GM04504 (cell line): ENCODE measurements around the gene PCP2.

Experiments used
- DNase-seq: peaks from one replicate; pipeline ENCODE4 v3.0.0-alpha.2; 2012; ENCODE audit warnings: low read depth

PCP2 gene

DNA sequence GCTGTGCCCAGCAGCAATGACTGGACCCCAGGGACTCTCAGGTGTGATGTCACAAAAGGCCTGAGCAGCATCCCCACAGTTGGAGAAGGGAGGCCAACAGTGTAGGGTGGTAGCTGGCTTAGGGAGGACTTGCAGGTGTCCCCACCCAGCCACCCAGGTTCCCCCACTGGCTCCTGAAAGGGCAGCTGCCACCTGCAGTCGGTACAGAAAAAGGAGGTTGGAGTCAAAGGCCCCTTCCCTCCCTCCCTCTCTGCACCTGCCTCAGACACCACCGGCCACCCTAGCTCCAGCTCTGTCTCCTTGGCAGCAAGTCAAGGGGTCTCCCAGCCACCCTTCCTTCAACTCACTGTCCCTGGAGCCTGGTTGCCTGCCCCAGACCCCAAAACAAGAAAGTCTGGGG, at the start of gene PCP2:
Gene PCP2, minus strand, starts transcription at position 22 of the 400 bp plus-strand sequence. CDS start 262 bp downstream, outside the sequence.
- no peak for DNase-seq

DNA sequence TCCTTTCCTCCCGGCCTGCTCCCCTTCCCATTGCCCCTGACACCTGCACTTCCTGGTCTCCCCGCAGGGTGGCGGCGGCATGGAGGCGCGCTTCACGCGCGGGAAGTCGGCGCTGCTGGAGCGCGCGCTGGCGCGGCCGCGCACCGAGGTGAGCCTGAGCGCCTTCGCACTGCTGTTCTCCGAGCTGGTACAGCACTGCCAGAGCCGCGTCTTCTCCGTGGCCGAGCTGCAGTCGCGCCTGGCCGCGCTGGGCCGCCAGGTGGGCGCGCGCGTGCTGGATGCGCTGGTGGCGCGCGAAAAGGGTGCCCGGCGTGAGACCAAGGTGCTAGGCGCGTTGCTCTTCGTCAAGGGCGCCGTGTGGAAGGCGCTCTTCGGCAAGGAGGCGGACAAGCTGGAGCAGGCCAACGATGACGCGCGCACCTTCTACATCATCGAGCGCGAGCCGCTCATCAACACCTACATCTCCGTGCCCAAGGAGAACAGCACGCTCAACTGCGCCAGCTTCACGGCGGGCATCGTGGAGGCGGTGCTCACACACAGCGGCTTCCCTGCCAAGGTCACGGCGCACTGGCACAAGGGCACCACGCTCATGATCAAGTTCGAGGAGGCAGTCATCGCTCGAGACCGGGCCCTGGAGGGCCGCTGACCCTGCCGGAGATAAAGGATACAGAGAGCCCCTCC, 48.8 kb upstream of the PCP2 start:
- DNase-seq: no peak

DNA sequence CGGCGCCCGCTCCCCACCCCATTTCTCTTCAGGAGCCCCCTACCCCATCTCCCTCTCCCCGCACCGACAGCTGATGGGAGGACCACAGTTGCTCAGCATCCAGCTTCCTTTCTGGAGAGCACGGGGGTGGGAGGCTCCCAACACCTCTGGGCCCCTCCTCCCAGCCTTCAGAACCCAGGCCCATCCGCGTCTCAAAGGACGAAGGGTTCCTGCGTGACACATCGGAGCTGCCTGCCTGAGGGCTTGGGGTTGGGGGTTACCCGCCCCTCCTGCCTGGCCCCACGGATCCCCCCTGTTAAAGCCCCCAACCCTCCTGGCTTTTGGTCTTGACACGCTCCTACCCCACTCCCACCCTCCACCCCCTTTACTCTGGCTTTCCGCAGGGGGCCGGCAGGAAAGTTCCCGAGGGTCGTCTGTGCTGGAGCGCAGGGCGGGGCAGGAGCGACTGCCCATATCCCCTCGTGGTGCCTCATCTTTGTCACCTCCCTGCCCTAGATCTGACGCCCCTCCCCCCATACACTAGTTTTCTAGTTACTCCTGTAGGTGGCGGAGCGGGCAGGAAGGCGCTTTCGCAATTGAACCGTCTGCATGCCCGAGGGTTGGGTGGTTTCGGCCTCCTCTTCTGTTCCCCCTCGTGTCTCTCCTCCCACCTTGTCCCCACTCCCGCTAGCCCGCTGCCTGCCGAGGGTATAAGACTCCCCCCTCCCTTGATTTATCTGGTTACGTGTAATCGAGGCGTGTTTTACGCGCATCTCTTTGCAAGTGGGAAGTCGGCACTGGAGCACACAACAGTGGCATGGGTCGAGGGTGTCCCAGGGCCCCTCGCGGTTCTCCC, 48.0 kb upstream of the PCP2 start:
- peak; percentile 46 for DNase-seq

DNA sequence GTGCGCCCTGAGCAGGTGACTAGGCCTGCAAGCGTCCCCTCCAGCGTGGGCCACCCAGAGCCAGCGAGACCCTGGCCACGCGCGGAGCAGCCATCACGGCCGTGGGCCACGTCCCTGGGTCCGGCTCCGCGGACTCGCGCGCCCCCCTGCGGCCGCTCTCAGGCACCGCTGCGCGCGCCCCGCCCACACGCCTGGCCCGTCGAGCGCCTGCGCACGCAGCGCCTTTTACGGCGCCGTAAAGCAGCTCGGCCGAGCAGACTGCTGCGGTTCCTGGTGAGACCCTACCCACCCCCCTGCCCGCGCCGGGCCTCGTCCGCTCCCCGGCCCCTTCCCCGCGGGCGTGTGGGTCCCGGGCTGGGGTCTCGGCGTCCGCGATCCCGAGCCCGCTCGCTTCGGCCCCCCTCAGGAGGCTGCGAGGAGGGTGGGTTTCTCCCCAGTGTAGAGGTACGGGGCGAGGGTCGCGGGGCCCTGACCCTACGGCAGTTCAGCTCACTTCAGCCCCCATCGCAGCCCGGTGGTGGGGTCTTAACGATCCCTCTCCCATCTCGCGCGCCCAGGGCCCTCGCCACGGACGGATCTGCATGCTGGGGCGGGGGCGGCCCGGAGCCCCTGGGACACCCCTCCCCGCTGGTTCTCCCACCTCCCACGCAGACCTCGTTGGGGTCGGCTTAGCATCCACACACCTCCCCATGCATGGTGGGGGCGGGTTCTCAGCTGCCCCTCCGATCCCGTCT, 47.3 kb upstream of the PCP2 start, which contains the start of gene TRAPPC5:
Gene TRAPPC5, plus strand, starts transcription at position 228 of the 734 bp plus-strand sequence. CDS start 1,421 bp downstream, outside the sequence.
- DNase-seq: peak; percentile 44

DNA sequence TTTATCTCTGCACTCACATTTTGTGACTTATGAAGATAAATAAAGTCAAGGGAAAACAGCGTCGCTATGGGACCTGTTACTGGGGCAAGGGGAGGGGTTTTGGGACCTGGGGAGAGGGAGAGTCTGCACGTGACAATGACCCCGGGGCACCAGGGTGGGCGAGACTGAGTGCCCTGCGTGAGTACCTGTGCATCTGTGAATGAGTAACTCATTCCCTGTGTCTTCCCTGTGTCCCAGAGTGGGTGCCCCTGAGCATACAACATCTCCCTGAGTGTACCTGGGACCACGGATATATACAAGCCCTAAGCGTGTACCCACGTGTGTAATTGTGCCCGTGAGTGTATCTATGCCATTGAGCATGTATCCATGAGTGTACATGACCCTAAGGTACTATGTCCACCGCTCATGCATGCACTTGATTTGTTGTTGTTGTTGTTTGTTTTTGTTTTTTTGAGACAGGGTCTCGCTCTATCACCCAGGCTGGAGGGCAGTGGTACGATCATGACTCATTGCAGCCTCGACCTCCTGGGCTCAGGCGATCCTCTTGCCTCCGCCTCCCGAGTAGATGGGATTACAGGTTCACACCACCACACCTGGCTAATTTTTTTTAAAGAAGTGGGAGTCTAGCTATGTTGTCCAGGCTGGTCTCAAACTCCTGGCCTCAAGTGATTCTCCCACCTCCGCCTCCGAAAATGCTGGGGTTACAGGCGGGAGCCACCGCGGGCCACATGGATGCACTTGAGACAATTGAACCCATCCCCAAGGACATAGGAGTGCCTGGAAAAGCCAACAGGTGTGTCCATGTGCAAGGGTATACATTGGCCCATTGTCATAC, 46.5 kb upstream of the PCP2 start:
- no peak for DNase-seq

DNA sequence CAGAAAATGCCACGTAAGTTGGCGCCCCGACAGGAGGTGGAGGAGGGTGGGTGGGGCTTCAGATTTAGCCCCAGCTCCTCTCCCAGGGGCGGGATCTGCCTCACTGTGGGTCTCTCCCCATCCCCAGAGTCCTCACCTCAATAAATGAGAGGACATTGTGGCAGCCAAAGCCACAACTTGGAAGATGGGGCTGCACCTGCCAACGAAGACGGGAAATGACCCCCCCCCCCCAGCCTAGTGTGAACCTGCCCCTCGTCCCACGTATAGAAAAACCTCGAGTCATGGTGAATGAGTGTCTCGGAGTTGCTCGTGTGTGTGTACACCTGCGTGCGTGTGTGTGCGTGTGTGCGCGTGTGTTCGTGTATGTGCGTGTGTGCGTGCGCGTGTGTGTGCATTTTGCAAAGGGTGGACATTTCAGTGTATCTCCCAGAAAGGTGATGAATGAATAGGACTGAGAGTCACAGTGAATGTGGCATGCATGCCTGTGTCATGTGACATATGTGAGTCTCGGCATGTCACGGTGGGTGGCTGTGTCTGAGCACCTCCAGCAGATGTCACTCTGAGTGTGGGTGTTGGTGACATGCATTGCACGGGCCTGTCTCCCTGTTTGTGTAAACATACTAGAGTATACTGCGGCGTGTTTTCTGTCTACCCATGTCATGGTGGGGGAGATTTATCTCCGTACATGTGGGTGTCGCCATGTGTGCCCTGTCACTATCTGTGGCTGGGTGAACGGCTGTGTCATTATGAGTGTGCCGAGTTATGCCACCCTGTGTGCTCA, 45.6 kb upstream of the PCP2 start:
- no peak for DNase-seq

DNA sequence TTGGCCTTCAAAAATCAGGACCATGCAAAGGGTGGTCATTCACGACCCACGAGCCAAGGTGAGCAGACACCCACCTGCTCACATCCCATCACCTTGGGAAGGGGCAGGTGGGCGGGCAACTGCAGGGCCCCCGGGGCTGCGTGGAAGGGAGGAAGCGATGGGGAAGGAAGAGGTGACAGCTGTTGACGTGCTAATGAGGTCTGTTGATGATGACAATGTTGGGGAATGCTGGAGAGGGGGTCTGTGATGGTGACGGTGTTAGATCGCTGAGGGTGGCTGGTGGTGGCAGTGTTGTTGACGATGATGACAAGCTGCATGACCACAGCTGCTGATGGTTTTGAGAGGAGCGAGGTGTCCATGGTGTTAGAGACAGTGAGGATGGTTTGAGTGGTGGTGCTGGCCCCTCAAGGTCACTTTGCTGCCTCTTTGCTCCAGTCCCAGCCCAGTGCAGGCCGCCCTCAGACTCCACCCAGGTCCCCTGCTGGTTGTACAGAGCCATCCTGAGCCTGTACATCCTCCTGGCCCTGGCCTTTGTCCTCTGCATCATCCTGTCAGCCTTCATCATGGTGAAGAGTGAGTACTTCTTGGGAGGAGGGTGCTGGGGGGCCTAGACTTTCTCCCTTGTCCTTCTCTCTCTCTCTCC, 44.3 kb upstream of the PCP2 start:
- no peak for DNase-seq

DNA sequence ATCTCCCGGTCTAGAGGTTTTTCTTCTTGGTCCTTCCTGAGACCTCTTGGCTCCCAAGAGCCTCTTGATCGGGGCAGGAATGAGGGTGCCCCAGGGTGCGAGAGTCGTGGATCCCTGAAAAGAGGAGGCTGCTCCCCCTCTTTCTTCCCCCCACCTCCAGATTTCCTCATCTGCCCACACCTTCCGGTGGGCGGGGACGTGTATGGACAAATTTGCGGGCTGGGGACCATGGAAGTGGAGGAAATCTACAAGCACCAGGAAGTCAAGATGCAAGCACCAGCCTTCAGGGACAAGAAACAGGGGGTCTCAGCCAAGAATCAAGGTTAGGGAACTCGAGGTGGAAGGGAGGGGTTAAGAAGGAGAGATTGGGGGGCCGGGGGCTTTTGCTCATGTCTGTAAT, 43.3 kb upstream of the PCP2 start, which contains the start of gene MCEMP1:
Gene MCEMP1, plus strand, starts transcription at position 237 of the 400 bp plus-strand sequence. Its CDS starts 31 bp downstream, at position 268.
- DNase-seq: no peak

DNA sequence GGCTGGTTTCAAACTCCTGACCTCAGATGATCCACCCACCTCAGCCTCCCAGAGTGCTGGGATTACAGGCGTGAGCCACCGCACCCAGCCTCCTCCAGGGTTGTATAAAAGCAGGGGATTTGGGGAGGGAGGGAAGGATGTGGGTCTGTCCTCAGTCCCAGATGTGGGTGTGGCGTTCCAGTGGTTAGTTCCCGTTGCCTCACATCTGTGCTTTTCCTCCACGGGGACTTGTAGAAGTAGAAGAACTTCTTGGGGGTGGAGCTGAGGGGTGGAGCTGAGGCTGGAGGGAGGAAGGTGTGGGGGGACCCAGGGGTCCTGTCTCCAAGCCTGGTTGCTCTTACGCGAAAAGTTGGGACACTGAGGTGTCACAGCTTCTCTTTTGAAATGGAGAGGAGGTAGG, 42.9 kb upstream of the PCP2 start:
- no peak for DNase-seq

DNA sequence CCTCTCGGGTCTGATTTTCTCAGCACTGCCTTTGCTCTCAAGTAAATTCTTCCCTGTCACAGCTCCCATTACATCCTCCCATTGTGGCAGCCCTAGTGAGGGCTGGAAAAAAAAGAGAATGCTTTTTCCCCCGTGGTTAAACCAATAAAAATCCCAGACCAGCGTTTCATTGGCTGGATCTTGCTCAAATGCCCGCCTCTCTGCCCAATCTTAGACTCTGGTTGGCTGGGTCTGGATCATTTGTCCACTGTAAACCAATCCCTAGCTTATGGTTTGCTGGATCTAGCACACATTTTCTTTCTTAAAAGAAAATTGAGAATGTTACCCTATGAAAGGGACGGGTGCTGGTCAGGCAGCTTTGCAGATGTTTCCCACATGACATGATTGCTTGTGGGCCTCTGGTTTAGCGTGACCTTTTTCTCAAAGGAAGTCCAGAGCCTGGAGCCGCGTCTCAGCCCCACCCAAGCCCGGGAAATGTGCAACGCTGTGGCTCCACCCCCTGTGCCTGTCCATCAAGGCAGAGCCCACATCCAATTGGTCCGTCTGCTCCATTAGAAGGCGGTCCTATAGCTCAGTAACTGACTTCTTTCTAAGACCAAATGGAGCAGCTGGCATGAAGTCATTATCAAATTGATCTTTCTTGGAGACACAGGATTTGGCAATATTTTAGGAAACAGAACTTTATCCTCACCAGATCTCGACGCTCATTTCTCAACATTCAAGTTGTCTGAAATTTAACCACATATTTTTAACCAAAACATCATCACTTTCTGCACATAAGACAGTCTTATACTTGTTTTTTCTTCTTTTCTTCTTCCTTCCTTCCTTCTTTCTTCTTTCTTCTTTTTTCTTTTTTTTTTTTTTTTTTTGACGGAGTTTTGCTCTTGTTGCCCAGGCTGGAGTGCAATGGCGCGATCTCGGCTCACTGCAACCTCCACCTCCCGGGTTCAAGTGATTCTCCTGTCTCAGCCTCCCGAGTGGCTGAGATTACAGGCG, 40.8 kb upstream of the PCP2 start:
- peak; percentile 46 for DNase-seq

DNA sequence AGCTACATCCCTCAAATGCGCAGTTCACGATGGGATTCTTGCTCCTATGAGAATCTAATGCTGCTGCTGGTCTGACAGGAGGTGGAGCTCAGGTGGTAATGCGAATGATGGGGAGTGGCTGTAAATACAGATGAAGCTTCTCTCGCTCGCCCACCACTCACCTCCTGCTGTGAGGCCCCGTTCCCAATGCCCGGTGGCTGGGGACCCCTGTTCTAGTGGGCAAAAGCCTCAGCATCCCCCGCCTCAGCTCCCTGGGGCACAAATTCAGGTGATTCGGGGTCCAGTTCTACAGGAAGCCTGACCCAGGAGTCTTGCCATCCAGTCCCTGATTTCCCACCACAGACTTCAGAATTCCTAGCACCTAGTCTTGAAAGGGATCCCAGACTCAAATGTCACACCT, 39.0 kb upstream of the PCP2 start:
- DNase-seq: no peak

DNA sequence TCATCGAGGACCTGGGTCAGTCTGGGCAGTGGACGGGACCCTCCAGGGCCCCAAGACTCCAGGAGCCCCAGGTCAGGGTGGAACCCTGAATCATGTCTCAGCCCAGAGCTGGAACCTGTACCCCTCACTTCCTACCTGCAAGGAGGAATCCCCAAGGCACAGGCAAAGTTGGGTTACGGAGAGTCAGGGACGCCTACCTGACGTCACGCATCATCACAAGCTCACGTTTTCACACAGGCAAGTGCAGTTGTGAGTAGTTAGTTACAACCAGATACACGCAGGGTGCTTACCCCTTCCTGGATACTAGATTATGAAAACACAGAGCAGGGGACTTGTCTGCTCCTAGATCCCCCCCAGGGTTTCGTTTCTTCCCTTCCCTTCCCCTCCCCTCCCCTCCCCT, 37.3 kb upstream of the PCP2 start:
- no peak for DNase-seq

DNA sequence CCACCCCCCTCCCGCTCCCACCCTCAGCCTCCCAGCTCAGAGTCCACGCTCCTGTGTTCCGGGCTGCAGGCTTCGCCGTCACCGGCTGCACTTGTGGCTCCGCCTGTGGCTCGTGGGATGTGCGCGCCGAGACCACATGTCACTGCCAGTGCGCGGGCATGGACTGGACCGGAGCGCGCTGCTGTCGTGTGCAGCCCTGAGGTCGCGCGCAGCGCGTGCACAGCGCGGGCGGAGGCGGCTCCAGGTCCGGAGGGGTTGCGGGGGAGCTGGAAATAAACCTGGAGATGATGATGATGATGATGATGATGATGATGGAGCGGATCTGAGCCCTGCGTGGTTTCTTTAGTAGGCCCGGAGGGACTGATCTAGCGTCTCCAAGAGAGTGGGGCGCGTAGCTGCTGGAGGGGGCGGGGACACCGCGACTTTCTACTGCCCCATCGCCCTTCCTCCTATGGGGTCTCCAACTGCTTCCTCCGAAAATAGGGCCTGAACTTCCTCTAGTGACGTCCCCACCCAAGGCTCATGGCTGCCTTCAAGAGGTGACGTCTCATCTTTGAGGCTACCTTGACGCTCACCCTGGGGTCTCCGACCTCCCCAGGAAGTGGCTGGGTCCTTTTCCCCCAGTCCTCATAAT, 36.7 kb upstream of the PCP2 start:
- DNase-seq: no peak

DNA sequence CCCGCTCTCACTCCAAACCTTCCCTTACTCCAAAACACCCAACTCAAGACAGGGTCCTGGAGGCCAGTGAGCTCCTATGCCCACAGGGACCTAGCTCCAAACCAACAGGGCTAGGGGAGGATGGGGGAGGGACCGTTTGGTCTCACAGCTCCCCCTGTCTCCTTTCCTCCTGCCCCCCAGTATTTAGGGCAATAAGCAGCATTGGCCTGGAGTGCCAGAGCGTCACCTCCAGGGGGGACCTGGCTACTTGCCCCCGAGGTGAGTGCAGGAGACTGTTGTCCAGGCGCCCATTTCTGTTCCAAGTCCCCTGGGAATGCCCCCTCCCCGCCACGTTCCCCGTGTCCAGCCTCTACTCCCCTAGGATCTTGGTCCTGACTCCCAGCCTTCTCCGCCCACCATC, 36.1 kb upstream of the PCP2 start:
- DNase-seq: no peak

DNA sequence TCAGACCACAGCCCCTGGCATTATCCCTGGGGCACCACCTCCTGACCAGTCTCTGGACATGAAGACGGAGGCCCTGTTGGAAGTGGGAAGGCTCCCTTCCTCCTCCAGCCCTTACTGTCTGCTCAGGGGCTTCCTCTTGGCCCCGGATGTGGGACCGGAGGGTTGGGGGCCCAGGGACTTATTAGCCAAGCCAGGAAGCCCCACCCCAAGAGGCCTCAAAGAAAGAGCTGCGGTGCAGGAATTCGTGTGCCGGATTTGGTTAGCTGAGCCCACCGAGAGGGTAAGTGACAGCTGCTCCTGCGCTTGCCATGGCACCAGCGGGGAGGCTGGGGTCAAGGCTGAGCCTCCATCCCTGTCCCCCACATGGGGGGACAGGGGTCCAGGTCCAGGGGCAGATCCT, 35.3 kb upstream of the PCP2 start, which contains the start of gene RETN:
Gene RETN, plus strand, starts transcription at position 208 of the 400 bp plus-strand sequence. CDS start 278 bp downstream, outside the sequence.
- DNase-seq: no peak

DNA sequence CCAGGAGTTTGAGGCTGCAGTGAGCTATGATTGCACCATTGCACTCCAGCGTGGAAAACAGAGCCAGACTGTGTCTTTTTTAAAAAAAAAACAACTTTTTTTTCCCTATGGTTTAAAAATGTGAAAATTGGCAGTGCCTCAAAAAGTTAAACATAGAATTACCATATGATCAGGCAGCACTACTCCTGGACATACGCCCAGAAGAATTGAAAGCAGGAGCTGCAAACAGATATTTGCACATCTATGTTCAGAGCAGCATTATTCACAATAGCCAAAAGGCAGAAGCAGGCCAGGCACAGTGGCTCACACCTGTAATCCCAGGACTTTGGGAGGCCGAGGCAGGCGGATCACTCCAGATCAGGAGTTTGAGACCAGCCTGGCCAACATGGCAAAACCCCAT, 31.6 kb upstream of the PCP2 start:
- peak; percentile 11 for DNase-seq

DNA sequence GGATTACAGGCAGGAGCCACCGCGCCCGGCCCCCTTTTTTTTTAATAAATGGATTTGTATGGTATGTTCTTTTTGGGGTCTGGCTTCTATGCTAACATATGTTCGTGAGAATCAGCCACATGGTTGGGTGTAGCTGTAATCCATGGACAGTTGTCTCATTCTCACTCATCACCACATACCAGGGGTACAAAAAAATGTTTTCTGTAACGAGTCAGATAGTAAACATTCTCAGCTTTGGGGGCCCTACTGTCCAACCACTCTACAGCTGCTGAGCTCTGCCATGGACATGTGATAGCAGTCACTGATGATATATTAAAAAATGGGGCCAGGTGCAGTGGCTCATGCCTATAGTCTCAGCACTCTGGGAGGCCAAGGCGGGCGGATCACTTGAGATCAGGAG, 30.2 kb upstream of the PCP2 start:
- DNase-seq: no peak

DNA sequence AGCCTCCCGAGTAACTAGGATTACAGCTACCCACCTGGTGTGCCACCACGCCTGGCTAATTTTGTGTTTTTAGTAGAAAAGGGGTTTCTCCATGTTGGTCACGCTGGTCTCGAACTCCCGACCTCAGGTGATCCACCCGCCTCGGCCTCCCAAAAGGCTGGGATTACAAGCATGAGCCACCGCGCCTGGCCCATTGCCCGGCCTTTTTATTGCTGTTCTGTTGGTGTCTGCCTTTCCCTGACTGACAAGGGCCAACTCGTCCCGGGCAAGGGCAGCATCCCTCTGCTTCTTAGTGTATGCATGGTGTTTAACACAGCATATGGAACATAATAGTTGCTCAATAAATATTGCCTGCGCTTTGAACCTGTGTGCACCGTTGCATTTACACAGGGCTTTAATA, 29.1 kb upstream of the PCP2 start:
- no peak for DNase-seq
